ENCODE measurements around the gene MKRN2. TPM values are rescaled to one million over a fixed set of nuclear protein-coding genes. Genes with fewer than 3 reads are reported as not detected.
"Not testable (repeated sequence)": the region's sequence is repeated elsewhere in the genome, so short reads cannot be mapped to it uniquely, and the experiment has no call there.

The MKRN2 gene
- polyA plus RNA-seq, 1 donor = 32.8 TPM

GRCh38 chr3:12588039-12589009 is 31.4 kb downstream of the MKRN2 start:
- no peak for DNase-seq

- no peak for DNase-seq
These were observed 33.2 kb downstream of the MKRN2 start for GRCh38 chr3:12590096-12590495.

- DNase-seq = no peak
These were observed 34.6 kb downstream of the MKRN2 start for GRCh38 chr3:12591456-12591855.

GRCh38 chr3:12591997-12592715 is 35.3 kb downstream of the MKRN2 start:
- no peak for DNase-seq

GRCh38 chr3:12593473-12593872 is 36.6 kb downstream of the MKRN2 start:
- DNase-seq = no peak

GRCh38 chr3:12598890-12599289 is 42.0 kb downstream of the MKRN2 start:
- no peak for DNase-seq

- no peak for DNase-seq
These were observed 44.2 kb downstream of the MKRN2 start for GRCh38 chr3:12601072-12601471.

- DNase-seq = no peak
These were observed 47.1 kb downstream of the MKRN2 start for GRCh38 chr3:12603969-12604368.

GRCh38 chr3:12608376-12608775 is 51.5 kb downstream of the MKRN2 start:
- DNase-seq = no peak

- no peak for DNase-seq
These were observed 54.2 kb downstream of the MKRN2 start for GRCh38 chr3:12611117-12611516.

GRCh38 chr3:12612514-12613226 is 55.8 kb downstream of the MKRN2 start:
- no peak for DNase-seq

- no peak for DNase-seq
These were observed 56.4 kb downstream of the MKRN2 start for GRCh38 chr3:12613250-12613649.

GRCh38 chr3:12615266-12615665 is 58.4 kb downstream of the MKRN2 start:
- DNase-seq = no peak

- no peak for DNase-seq
These were observed 61.5 kb downstream of the MKRN2 start for GRCh38 chr3:12618426-12618825.

- no peak for DNase-seq
These were observed 63.4 kb downstream of the MKRN2 start for GRCh38 chr3:12620305-12620704.

- DNase-seq = no peak
These were observed 63.8 kb downstream of the MKRN2 start for GRCh38 chr3:12620729-12621128.

- DNase-seq = no peak
These were observed 65.4 kb downstream of the MKRN2 start for GRCh38 chr3:12622335-12622734.

- no peak for DNase-seq
These were observed 67.2 kb downstream of the MKRN2 start for GRCh38 chr3:12624056-12624455.

GRCh38 chr3:12624964-12625363 is 68.1 kb downstream of the MKRN2 start:
- not testable (repeated sequence) for DNase-seq

GRCh38 chr3:12627370-12627769 is 70.5 kb downstream of the MKRN2 start:
- DNase-seq = no peak

GRCh38 chr3:12628813-12629212 is 71.9 kb downstream of the MKRN2 start:
- no peak for DNase-seq

- no peak for DNase-seq
These were observed 72.7 kb downstream of the MKRN2 start for GRCh38 chr3:12629560-12629959.

GRCh38 chr3:12630292-12630691 is 73.4 kb downstream of the MKRN2 start:
- DNase-seq = no peak
